ENCODE measurements around the gene SLC30A7. TPM values are rescaled to one million over a fixed set of nuclear protein-coding genes. Genes with fewer than 3 reads are reported as not detected.
A peak's percentile ranks its signal among the peaks of the same experiment; 100 is the strongest.

Gene SLC30A7
- total and polyA plus RNA-seq, 2 of the 13 experiments (the other 11 are each of a cell fraction or from before 2014, with no cell fraction given): 8.3 to 40.8 TPM

- no peak for TF ChIP-seq ARID3A (IDR thresholded peaks at IDR 0.05; ENCODE audit: low read depth, low read length)
- TF ChIP-seq THYN1 (CRISPR knock-in tag; IDR thresholded peaks at IDR 0.05; ENCODE audit: borderline replicate concordance, low read depth): no peak
- no peak for TF ChIP-seq ARID2 (CRISPR knock-in tag; IDR thresholded peaks at IDR 0.05; ENCODE audit: borderline replicate concordance)
Measured at GRCh38 chr1:100894603-100895539, 1.0 kb upstream of the SLC30A7 start, which contains the start of gene EXTL2 (continued).

- 3% methylated on average over 12 of the region's 12 CpGs for WGBS (ENCODE audit: low lambda C conversion rate)
- H4K20me1 ChIP-seq (ENCODE audit: insufficient read depth, low read length): no peaks in the 10 kb centered on the region; the same call in 1 of the 2 replicates
- intact Hi-C loops (cut with micrococcal nuclease; ENCODE audit: unreplicated experiment): loop anchor here (10.0 kb wide), 1 partner anchor 542 kb away; the partner anchor contains the start of gene CDC14A
- peak overlapping the region; percentile 95 for H3K9ac ChIP-seq (ENCODE audit: insufficient read depth, low read depth, low read length)
- peaks cover 44% of the 10 kb centered on the region for H3K4me1 ChIP-seq (ENCODE audit: insufficient read depth, low read length)
- ATAC-seq: peak; percentile 65
- H2AFZ ChIP-seq (ENCODE audit: low read length): peak overlapping the region; percentile 69
- H3K27ac ChIP-seq (ENCODE audit: extremely low read length, insufficient read depth, low read length): peak overlapping the region; percentile 87
- peak overlapping the region; percentile 92 for H3K4me2 ChIP-seq (ENCODE audit: low read depth, low read length)
- H3K79me2 ChIP-seq (ENCODE audit: insufficient read depth, low read length): peaks cover 38% of the 10 kb centered on the region
- POLR2A ChIA-PET: interaction anchor here (1.0 to 2.9 kb wide), 3 partner anchors 8 to 13 kb away, joined by 3 to 14 read pairs (median 4); no protein-coding TSS in a partner anchor
- H3K27me3 ChIP-seq (ENCODE audit: control insufficient read depth in 1 of 2, insufficient read depth in 2 of 2, low read length in 2 of 2): no peaks in the 10 kb centered on the region; a peak in 1 of 5 replicates
- DNase-seq (ENCODE audit: low spot score): peak; percentile 76
- in situ Hi-C loops (cut with HindIII; ENCODE audit: extremely low pct_ligation_motif_present, low pct_unique_long_range_greater_than_20kb): no loop called here
- FAIRE-seq: peak; percentile 8
- H3K9me3 ChIP-seq (ENCODE audit: low read length): no peaks in the 10 kb centered on the region
- H3K4me3 ChIP-seq (replicated peaks in 1 of 3; ENCODE audit: insufficient read depth in 1 of 3, low read depth in 2 of 3, low read length in 3 of 3): peak overlapping the region; percentile 81 to 97 (median 96)
- CTCF ChIA-PET (ENCODE audit: low intra/inter-chr PET ratio, low total read pairs): no interaction called here
- peaks cover 2 to 7% of the 10 kb centered on the region in 2 experiments; a peak in 3 of 5 replicates for H3K36me3 ChIP-seq (replicated peaks in 1 of 2; ENCODE audit: control insufficient read depth in 1 of 2, insufficient read depth in 2 of 2, low read length in 2 of 2)
- BruUV-seq (replicated peaks): TSS peak; percentile 58
- no peak for TF ChIP-seq ZNF740 (CRISPR knock-in tag; IDR thresholded peaks at IDR 0.05)
- TF ChIP-seq ZNF317 (CRISPR knock-in tag; IDR thresholded peaks at IDR 0.05): no peak
- TF ChIP-seq HOXA5 (CRISPR knock-in tag; IDR thresholded peaks at IDR 0.05): 0 out of 2 replicates have a peak, but pooled peaks have one; percentile 10
- TF ChIP-seq PAXIP1 (CRISPR knock-in tag; conservative IDR thresholded peaks at IDR 0.05): peak; percentile 12; the same call in 1 of the 2 replicates
- no peak; the same call in 1 of the 2 replicates for TF ChIP-seq GABPB1 (CRISPR knock-in tag; IDR thresholded peaks at IDR 0.05)
- TF ChIP-seq ELF3 (CRISPR knock-in tag; IDR thresholded peaks at IDR 0.05): peak; percentile 32; the same call in 1 of the 2 replicates
- TF ChIP-seq ZNF788 (CRISPR knock-in tag; IDR thresholded peaks at IDR 0.05; ENCODE audit: borderline replicate concordance): 0 out of 2 replicates have a peak, but pooled peaks have one; percentile 22
- TF ChIP-seq GABPA (IDR thresholded peaks at IDR 0.05; ENCODE audit: low read depth, low read length): no peak
- 0 out of 2 replicates have a peak, but pooled peaks have one; percentile 45 for TF ChIP-seq GABPA (CRISPR knock-in tag; IDR thresholded peaks at IDR 0.05; ENCODE audit: low read depth)
- no peak for TF ChIP-seq ZNF329 (CRISPR knock-in tag; IDR thresholded peaks at IDR 0.05; ENCODE audit: low read depth)
- TF ChIP-seq RBM39 (IDR thresholded peaks at IDR 0.05; ENCODE audit: low read depth, low read length, poor library complexity, severe bottlenecking): no peak
- TF ChIP-seq GATAD1 (CRISPR knock-in tag; IDR thresholded peaks at IDR 0.05): peak; percentile 41; the same call in 1 of the 2 replicates
Measured at GRCh38 chr1:100896481-100896982, 642 bp downstream of the SLC30A7 start.
